ENCODE measurements around the gene FAM200B.
"Not testable (repeated sequence)": the region's sequence is repeated elsewhere in the genome, so short reads cannot be mapped to it uniquely, and the experiment has no call there.

FAM200B gene

GRCh38 chr4:15696866-15697265 is 15.2 kb downstream of the FAM200B start:
- FAIRE-seq: no peak

- FAIRE-seq: no peak
These were observed 21.3 kb downstream of the FAM200B start, which contains the start of gene BST1 for GRCh38 chr4:15702941-15703403. BST1 (plus strand) TSS chr4:15703065; CDS start chr4:15703145, 80 bp downstream.

GRCh38 chr4:15703439-15703838 is 21.8 kb downstream of the FAM200B start:
- no peak for FAIRE-seq

DNA sequence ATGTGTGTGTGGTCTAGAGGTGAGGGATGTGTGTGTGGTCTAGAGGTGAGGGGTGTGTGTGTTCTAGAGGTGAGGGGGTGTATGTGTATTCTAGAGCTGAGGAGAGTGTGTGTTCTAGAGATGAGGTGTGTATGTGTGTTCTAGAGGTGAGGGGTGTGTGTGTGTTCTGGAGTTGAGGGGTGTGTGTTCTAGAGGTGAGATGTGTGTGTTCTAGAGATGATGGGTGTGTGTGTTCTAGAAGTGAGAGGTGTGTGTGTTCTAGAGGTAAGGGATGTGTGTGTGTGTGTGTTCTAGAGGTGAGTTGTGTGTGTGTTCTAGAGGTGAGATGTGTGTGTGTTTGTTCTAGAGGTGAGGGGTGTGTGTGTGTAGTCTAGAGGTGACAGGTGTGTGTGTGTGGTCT is 22.5 kb downstream of the FAM200B start:
- FAIRE-seq: no peak

DNA sequence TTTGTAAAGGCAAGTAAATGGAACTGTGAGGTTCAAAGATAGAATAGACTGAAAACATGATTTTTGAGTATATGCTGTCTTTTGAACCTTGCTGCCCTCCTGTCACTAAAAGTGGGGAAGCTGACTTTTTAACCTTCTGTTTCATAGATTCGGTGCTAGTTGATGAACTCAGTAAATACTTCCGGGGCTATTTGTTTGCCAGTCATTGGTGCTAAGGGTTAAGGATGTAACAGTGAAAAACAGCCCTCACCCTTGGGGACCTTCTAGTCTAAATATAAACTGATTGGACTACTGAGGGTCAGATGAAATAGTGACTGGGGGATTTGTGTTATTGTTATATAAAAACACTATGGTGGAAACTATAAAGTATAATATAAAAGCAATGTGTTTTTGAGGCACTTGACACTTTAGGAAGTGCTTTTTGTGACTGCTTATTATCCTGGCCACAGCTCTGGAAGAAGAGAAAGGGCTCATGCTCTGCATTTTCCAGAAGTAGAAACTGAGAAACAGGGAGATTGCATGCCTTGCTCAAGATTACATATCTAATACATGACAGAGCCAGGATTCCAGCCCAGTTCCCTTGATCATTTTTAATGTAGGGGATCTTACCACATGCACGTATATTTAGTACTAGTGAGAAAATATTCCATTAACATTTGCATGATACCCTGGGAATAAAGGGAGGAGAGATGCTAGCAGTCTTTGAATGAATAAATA is 25.2 kb downstream of the FAM200B start:
- no peak for FAIRE-seq

DNA sequence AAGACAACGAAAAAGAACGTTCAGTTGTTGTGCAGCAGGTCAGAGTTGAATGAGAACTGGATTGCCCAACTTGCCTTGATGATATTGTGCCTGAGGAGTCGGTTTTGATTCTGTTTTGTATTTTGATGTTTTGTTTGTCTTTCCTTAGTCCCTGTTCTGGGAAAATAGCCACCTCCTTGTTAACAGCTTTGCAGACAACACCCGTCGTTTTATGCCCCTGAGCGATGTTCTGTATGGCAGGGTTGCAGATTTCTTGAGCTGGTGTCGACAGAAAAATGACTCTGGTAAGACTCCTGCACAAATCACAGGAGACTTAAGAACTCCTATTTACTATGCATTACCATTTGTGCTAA is 25.7 kb downstream of the FAM200B start:
- FAIRE-seq: no peak

GRCh38 chr4:15711762-15712161 is 30.1 kb downstream of the FAM200B start:
- no peak for FAIRE-seq

DNA sequence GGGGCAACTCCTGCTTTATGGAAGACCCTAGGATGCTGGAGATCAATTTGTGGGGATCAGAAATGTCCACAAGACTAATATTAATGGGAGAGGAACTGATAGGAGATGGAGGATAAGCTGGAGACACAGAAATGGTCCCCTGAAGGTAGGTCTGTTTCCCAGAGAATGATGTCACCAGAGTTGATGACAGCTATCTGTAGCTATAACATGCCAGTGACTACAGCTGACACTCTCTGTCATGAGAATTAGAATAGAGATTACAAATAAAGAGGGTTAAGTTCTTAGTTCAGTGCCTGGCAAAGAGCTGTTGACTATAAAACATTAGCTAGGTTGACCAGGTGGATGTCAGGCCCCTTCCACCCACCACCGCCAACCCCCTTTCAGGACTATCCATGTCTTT is 30.6 kb downstream of the FAM200B start:
- no peak for FAIRE-seq

- no peak for FAIRE-seq
These were observed 32.5 kb downstream of the FAM200B start for GRCh38 chr4:15714141-15714540.

DNA sequence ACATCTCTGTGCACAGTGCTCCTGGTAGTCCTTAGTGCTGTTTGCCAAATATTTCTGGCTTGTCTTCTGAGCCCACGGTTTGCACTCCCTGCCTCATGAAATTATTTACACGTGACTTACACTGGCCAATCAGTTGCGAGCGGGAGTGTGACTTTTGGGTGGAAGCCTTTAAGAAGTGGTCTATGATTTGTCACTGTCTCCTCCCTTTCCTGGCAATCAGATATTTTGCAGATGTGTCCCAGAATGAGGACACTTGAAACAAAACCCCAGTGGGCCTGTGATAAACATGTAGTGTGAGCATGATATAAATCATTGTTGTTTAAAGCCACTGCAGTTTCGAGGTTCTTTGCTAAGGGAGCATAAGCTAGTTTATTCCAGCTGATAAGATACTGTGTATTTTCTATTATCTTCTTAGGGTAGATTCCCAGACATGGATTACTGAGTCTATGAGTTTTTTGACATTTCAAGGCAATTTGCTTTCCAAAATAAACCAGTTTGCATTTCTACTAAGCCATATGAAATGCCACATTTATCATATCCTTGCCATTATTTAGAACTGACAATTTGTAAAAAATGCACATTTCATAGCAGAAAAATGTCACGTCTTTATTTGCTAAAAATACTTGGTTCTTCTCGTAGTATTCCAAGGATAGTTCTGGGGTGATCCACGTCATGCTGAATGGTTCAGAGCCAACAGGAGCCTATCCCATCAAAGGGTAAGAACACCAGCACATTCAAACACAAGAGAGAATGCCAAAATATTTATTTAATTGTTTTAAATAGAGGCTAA is 33.2 kb downstream of the FAM200B start:
- FAIRE-seq: no peak

DNA sequence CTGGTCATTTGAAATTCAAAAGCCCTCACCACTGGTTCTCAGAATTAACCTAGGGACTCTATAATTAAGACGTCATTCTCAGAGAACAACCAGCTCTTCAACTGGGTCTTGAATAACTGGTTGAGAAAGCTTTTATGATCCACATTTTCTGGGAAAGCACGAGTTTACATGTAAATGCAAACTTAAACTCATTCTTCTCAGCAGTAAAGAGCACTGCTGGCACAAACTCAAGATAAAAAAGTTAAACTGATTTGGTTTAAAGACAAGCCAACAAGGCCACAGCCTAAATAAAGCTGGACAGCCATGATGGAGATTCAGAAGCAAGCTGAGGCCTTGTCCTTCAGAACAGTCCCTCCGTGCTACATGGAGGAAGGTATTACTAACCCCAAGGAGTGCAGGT is 34.5 kb downstream of the FAM200B start:
- FAIRE-seq: no peak

GRCh38 chr4:15717086-15717485 is 35.5 kb downstream of the FAM200B start:
- no peak for FAIRE-seq

DNA sequence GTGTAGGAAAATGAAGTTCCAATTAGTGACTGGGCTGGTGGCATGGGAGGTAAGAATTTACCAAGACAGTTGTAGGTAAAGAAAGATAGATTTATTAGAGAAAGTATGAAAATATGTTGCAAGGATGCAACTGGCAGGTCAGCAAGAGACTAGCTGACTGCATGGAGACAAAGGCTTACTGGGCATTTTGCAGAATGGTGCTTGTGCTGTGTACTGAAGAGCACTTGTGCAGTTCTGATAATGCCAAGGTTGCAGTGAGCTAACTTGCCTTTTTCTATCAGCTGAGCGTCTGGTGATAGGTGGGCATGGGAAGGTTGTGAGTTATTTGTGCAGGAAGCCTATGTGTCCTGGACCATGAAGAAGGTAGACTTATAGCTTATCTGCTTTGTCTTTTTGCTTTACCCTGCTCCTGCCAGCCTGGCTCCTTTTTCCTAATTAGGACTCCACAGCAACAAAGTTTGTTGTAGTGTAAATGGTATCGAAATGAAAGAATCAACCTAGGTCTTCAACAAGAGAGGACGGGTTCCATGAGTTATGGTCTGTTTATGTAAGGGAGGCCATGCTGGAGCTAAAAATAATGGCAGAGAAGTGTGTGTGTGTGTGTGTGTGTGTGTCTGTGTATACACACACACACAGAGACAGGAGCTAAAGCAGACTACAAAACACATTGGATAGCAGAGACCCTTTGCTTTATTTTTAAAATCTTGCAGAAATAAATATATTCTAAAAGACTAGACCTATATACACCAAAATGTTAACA is 36.2 kb downstream of the FAM200B start:
- no peak for FAIRE-seq

GRCh38 chr4:15718465-15718864 is 36.8 kb downstream of the FAM200B start:
- FAIRE-seq: no peak

- no peak for FAIRE-seq
These were observed 37.3 kb downstream of the FAM200B start for GRCh38 chr4:15718959-15719358.

GRCh38 chr4:15719506-15719905 is 37.9 kb downstream of the FAM200B start:
- no peak for FAIRE-seq

DNA sequence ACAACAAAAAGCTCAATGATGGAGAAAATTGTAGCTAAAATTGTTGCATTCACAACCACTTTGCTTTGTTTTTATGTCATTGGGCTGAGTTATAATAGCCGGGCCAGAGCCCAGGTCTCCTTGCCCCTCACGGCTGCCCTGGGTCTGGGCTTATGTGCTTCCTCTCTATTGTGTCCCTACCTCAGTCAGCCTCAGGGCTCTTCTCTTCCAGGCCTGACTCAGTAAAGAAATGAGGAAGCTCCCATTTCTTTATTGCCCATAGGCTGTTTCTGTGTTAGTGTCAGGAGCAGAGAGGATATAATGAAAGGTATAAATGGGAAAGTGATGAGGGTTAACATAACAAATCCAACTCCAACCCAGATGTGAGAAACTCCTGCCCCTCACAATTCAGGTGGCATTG is 39.2 kb downstream of the FAM200B start:
- FAIRE-seq: no peak

DNA sequence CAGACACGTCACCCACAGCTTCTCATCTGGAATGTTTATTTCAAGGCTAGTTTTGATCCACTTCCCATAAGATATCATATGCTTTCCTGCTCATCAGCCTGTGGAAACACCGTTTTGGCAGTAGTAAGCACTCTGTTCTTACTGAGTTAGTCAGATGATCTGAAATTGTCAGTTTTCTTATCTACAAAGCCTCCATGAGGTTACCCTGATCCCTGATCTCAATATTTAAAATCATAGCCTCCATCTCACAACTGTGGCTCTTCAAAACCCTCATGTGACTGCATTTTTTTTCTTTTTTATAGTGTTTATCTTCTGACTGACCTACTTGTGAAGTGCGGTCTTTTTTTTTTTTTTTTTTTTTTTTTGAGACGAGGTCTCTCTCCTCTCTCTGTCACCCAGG is 44.0 kb downstream of the FAM200B start:
- FAIRE-seq: no peak

GRCh38 chr4:15729910-15730533 is 48.4 kb downstream of the FAM200B start:
- peak; percentile 45 for FAIRE-seq

DNA sequence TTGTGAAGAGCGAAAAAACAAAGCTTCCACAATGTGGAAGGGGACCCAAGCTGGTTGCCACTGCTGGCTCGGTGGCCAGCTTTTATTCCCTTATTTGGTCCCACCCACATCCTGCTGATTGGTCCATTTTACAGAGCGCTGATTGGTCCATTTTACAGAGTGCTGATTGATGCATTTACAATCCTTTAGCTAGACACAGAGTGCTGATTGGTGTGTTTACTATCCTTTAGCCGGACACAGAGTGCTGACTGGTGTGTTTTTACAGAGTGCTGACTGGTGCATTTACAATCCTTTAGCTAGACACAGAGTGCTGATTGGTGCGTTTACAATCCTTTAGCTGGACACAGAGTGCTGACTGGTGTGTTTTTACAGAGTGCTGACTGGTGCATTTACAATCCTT is 51.4 kb downstream of the FAM200B start:
- not testable (repeated sequence) for FAIRE-seq

GRCh38 chr4:15735536-15735935 is 53.9 kb downstream of the FAM200B start:
- FAIRE-seq: no peak

DNA sequence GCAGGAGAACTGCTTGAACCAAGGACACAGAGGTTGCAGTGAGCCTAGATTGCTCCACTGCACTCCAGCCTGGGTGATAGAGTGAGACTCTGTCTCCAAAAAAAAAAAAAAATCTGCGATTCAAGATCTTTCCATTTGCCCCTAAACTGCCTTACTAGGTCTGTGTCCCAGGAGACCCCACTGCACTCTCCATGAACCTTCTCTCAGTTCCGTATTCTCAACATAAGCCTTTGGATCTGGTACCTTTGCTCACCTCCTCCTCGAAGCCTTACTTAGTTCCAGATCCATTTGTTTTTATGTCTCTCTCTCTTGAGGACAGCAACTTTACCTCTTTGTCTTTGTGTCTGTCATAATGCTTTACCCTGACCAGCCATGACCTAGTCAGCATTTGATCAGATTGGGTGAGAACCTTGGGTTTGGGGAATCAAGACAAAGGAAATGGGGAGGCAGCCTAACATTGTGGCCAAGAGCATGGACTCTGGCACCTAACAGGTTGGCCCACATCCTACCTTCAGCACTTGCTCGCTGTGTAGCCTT is 55.0 kb downstream of the FAM200B start:
- no peak for FAIRE-seq

DNA sequence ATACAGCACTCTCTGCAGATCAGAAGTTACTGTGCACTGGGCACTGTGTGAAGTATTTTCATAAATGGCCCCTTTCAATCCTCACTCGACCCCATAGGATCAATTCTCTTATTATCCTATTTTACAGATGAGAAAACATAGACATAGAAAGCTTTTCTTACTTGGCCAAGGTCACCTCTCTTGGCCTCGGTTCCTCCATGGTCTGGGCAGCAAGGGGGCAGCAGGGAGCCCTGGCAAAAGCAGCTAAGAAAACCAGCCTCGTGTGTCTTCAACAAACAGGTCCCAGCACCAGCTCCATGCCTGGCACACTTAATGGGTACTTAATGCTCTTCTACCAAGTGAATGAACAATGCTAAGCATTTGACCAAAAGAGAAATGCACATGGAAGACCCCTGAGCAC is 55.6 kb downstream of the FAM200B start:
- FAIRE-seq: no peak
